Uterus (tissue), 4 donors: Measurements from ENCODE around the gene PDE12. TPM values are rescaled to one million over a fixed set of nuclear protein-coding genes. Genes with fewer than 3 reads are reported as not detected.
A peak's percentile ranks its signal among the peaks of the same experiment; 100 is the strongest.

ENCODE experiments used
- DNase-seq, 2 donors: peaks; one replicate each; pipeline ENCODE4 v3.0.0-alpha.2; 2019 to 2020
- H3K27ac ChIP-seq, 2 donors: fragments of 200-600 bp; sonication (generic); 1 replicate in 1 of 2; 2 replicates in 1 of 2; pipeline ENCODE4 v1.5.1; 2016 to 2018
- H3K27me3 ChIP-seq, 2 donors: fragments of 200-600 bp; sonication (generic); one replicate each; pipeline ENCODE4 v1.5.1; 2018 to 2019; ENCODE audit warnings: control low read depth in 1 of 2
- H3K36me3 ChIP-seq, 2 donors: fragments of 200-600 bp; sonication (generic); one replicate each; pipeline ENCODE4 v1.5.1; 2019; ENCODE audit warnings: control low read depth in 1 of 2
- H3K4me1 ChIP-seq, 2 donors: fragments of 200-600 bp; sonication (generic); one replicate each; pipeline ENCODE4 v1.5.1; 2018 to 2019; ENCODE audit warnings: control low read depth in 1 of 2
- H3K4me3 ChIP-seq, 2 donors: fragments of 200-600 bp; sonication (generic); 1 replicate in 1 of 2; 2 replicates in 1 of 2; pipeline ENCODE4 v1.5.1; 2018 to 2019; ENCODE audit warnings: mild to moderate bottlenecking in 1 of 2
- H3K9me3 ChIP-seq, 2 donors: fragments of 200-600 bp; sonication (generic); one replicate each; pipeline ENCODE4 v1.5.1; 2019; ENCODE audit warnings: control low read depth in 1 of 2
- CTCF ChIP-seq, 4 experiments: fragments of 200-600 bp in 2 of 4; fragments of 450-650 bp in 2 of 4; sonication (generic) in 2 of 4; IDR thresholded peaks; one replicate each; pipeline ENCODE4 v1.5.1; 2016 to 2019; ENCODE audit warnings: antibody characterized with exemption in 4 of 4, mild to moderate bottlenecking in 2 of 4, moderate library complexity in 1 of 4
- POLR2A ChIP-seq, 2 donors: fragments of 450-650 bp; IDR thresholded peaks; one replicate each; pipeline ENCODE4 v1.6.1; 2016; ENCODE audit warnings: antibody characterized with exemption in 2 of 2, mild to moderate bottlenecking in 1 of 2, moderate library complexity in 1 of 2
- intact Hi-C: fragments of 100-400 bp; cut with DNase I; formaldehyde crosslinking; loops from one replicate; pipeline ENCODE4 v1.15.1; 2023; ENCODE audit warnings: low total_unique reads
- total RNA-seq, 4 donors: library from RNA; depleted of rRNA in 3 of 4; stranded (reverse); fragments of >200 nt in 3 of 4; gene quantifications; one replicate each; pipeline versions ENCODE4 v1.1.0 to v1.2.4, GENCODE V29; 2014 to 2023
- donor health status: DM: yes; HTN: yes; CAD: no.

Gene PDE12
- total RNA-seq, 4 donors from 2014 or later = 2.6 to 19.7 (median 13.5) TPM

- DNase-seq = peak; percentile 62 to 70
- H3K27ac ChIP-seq = peak overlapping the region; percentile 98 to 99
- H3K27me3 ChIP-seq = no peaks in the 10 kb centered on the region
- intact Hi-C loops = no loop called here
- H3K9me3 ChIP-seq = no peaks in the 10 kb centered on the region
- TF ChIP-seq CTCF (IDR thresholded peaks at IDR 0.05) = no peak
- no peak for TF ChIP-seq POLR2A (IDR thresholded peaks at IDR 0.05)
- peak overlapping the region; percentile 89 to 91 for H3K4me3 ChIP-seq
- H3K4me1 ChIP-seq = peaks cover 0 to 13% of the 10 kb centered on the region in 2 donors
- no peaks in the 10 kb centered on the region for H3K36me3 ChIP-seq
These were observed 40.5 kb downstream of the PDE12 start for GRCh38 chr3:57596495-57597126.

- peak in 2 of 4 experiments; percentile 38 to 40 for TF ChIP-seq CTCF (IDR thresholded peaks at IDR 0.05)
- peak; percentile 95 to 99 for TF ChIP-seq POLR2A (IDR thresholded peaks at IDR 0.05)
- peak; percentile 99 to 100 for DNase-seq
- Histone ChIP-seq H3K27me3 (no peaks in the 10 kb centered on the region), H3K27ac (peak within 1 kb of the TSS; percentile 98 to 99), H3K9me3 (no peaks in the 10 kb centered on the region), H3K4me1 (peaks cover 0 to 13% of the 10 kb centered on the region in 2 donors), H3K36me3 (no peaks in the 10 kb centered on the region), H3K4me3 (peak within 1 kb of the TSS; percentile 89 to 91)
- intact Hi-C loops = no loop called here
These were observed 41.3 kb downstream of the PDE12 start, which contains the start of gene ARF4 for GRCh38 chr3:57597127-57597923. TSS of gene ARF4 (minus strand) at chr3:57597344. CDS start at chr3:57597140, 204 bp downstream.

- TF ChIP-seq POLR2A (IDR thresholded peaks at IDR 0.05) (no peak), CTCF (IDR thresholded peaks at IDR 0.05) (no peak)
- Histone ChIP-seq H3K27me3 (no peaks in the 10 kb centered on the region), H3K36me3 (no peaks in the 10 kb centered on the region), H3K27ac (peak overlapping the region; percentile 88 to 98), H3K4me3 (peak overlapping the region; percentile 49 to 72), H3K9me3 (no peaks in the 10 kb centered on the region), H3K4me1 (peaks cover 0 to 13% of the 10 kb centered on the region in 2 donors)
- no peak for DNase-seq
- intact Hi-C loops = no loop called here
These were observed 42.8 kb downstream of the PDE12 start for GRCh38 chr3:57598765-57599360.

GRCh38 chr3:57600195-57600594 is 44.1 kb downstream of the PDE12 start:
- H3K27ac ChIP-seq = no peak overlapping the region
- H3K4me1 ChIP-seq = peaks cover 0 to 4% of the 10 kb centered on the region in 2 donors
- H3K36me3 ChIP-seq = no peaks in the 10 kb centered on the region
- TF ChIP-seq CTCF (IDR thresholded peaks at IDR 0.05) (no peak), POLR2A (IDR thresholded peaks at IDR 0.05) (no peak)
- H3K27me3 ChIP-seq = no peaks in the 10 kb centered on the region
- no peaks in the 10 kb centered on the region for H3K9me3 ChIP-seq
- DNase-seq = no peak
- no peak overlapping the region for H3K4me3 ChIP-seq
- intact Hi-C loops = no loop called here
